Cardiac fibroblast (primary cell): ENCODE measurements around the gene MEX3C.

Source experiments
- DNase-seq, 2 donors: peaks; one replicate each; pipeline versions ENCODE4 v3.0.0 to v3.0.0-alpha.2; 2010; ENCODE audit warnings: low read depth in 2 of 2
- H3K4me3 ChIP-seq, 2 donors: replicated peaks in 1 of 2; 1 replicate in 1 of 2; 2 replicates in 1 of 2; pipeline ENCODE4 v1.5.1; 2011; ENCODE audit warnings: low read depth in 2 of 2, low read length in 2 of 2, mild to moderate bottlenecking in 2 of 2, moderate library complexity in 1 of 2
- TF ChIP-seq, protein P1 (sequence below): IDR thresholded peaks from one replicate; pipeline ENCODE4 v1.5.1; 2011; ENCODE audit warnings: low read depth, mild to moderate bottlenecking, low read length, inconsistent platforms

Gene MEX3C

GRCh38 chr18:51168960-51169662, 28.4 kb downstream of the MEX3C start:
- H3K4me3 ChIP-seq = no peak overlapping the region
- TF ChIP-seq, protein P1, sequence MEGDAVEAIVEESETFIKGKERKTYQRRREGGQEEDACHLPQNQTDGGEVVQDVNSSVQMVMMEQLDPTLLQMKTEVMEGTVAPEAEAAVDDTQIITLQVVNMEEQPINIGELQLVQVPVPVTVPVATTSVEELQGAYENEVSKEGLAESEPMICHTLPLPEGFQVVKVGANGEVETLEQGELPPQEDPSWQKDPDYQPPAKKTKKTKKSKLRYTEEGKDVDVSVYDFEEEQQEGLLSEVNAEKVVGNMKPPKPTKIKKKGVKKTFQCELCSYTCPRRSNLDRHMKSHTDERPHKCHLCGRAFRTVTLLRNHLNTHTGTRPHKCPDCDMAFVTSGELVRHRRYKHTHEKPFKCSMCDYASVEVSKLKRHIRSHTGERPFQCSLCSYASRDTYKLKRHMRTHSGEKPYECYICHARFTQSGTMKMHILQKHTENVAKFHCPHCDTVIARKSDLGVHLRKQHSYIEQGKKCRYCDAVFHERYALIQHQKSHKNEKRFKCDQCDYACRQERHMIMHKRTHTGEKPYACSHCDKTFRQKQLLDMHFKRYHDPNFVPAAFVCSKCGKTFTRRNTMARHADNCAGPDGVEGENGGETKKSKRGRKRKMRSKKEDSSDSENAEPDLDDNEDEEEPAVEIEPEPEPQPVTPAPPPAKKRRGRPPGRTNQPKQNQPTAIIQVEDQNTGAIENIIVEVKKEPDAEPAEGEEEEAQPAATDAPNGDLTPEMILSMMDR = no peak
- no peak for DNase-seq

- no peak overlapping the region for H3K4me3 ChIP-seq
- no peak for DNase-seq
- TF ChIP-seq, protein P1 = no peak
Observed at GRCh38 chr18:51168026-51168742, 29.3 kb downstream of the MEX3C start.

DNA sequence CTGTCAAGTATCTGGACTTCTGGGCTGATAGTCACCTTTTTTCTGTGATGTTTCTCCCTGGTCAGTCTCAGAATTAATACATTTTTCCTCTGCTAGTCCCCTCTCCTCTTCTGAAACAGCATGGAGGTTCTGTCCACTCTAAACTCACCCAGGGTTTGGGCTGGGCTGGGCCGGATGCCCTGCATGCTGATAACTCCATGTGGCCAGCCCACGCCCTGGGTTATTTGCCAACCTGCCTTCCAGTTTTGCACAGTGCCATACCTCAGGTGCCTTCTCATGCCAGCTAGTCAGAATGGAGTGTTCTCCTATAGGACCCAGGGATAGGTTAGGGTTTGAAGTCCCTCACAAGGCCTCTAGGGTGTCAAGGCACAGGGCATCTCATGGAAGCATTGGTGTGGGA, 32.2 kb downstream of the MEX3C start:
- no peak for DNase-seq
- TF ChIP-seq, protein P1 = no peak
- H3K4me3 ChIP-seq = no peak overlapping the region

DNA sequence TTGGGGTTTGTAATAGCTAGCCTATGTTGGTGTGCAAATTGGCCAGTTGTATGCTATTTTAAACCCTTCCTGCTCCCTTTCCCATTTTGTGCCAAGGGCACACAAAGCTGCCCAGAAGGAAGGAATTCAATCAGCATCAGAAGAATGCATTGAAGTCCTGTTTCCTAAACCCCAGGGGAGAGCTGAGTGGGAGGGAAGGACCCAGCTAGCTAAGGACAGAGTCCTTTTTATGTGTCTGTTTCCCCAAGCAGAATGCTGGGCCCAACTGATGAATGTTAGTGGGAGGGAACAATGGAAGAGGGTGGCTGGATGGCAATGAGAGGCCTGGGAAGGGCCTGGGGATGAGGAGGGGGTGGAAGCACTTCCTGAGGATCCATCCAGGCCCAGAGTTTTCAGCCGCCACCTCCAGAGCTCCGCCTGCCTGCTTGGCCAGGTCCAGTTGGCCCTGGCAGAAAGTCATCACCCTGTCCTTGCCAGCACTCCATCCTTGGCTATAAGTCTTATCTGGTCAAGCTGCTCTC, 32.7 kb downstream of the MEX3C start:
- H3K4me3 ChIP-seq = no peak overlapping the region
- TF ChIP-seq, protein P1 = no peak
- DNase-seq = peak in 1 of 2 donors; percentile 15

DNA sequence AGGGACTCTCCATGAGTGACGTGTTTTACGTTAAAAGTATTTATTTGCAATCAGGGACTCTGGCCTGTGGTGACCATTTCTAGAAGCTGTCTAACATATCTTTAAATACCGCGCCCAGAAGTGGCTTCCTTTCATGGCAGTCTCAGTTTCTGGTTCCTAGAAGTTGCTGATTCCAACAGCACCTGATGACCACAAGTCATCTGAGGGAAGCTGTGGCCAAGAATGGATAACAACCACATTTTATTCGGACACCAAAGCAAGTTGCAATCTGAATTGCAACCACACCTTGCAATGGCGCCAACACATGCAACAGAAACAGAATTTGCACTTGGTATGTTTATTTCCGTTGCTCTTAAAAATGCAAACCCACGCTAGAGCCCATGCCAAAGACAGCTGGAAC, 33.1 kb downstream of the MEX3C start:
- TF ChIP-seq, protein P1 = no peak
- DNase-seq = no peak
- H3K4me3 ChIP-seq = no peak overlapping the region

GRCh38 chr18:51163543-51163942, 33.9 kb downstream of the MEX3C start:
- no peak overlapping the region for H3K4me3 ChIP-seq
- TF ChIP-seq, protein P1 = no peak
- no peak for DNase-seq
